EL (cell line): Measurements from ENCODE around the gene GPN2.

Experiments
- DNase-seq: peaks from one replicate; pipeline ENCODE4 v3.0.0-alpha.2; 2016

The GPN2 gene

GRCh38 chr1:26889551-26890466 is at the start of gene GPN2:
Gene GPN2 (minus strand): TSS chr1:26890283. CDS start chr1:26890096, 187 bp downstream.
- DNase-seq = peak; percentile 76

- no peak for DNase-seq
Observed at GRCh38 chr1:26938659-26939025, 48.6 kb upstream of the GPN2 start.

GRCh38 chr1:26938004-26938658 is 48.0 kb upstream of the GPN2 start:
- no peak for DNase-seq

GRCh38 chr1:26936823-26937222 is 46.7 kb upstream of the GPN2 start:
- DNase-seq = no peak

DNA sequence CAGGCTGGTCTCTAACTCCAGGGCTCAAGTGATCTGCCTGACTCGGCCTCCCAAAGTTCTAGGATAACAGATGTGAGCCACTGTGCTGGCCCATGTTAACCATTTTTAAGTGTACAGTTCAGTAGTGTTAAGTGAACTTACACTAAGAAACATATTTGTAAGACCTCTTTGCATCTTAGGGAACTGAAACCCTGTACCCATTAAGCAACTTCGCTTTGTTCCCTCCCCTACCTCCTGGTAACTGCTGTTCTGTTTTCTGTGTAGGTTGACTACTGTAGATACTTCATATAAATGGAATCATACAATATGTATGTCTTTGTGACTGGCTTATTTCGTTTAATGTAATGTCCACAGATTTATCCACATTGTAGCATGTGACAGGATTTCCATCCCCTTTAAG is 42.4 kb upstream of the GPN2 start:
- no peak for DNase-seq

DNA sequence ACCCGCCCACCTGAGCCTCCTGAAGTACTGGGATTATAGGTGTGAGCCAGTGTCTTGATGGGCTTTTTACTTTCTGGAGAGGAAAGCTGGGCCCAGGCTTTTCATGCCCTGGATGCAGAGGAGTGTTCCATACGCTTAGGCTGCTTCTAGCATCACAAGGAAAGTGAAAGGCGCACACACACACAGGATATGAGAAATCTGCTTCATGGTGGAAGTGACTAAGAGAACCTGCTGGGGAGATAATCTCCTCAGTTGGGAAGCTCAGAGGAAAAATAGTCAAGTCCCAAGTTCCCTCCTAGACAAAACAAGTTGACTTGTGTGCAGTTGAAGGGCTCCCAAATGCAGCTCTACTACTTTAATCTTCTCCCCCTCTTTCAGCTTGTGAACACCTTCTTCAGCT is 33.6 kb upstream of the GPN2 start:
- DNase-seq = peak; percentile 47

DNA sequence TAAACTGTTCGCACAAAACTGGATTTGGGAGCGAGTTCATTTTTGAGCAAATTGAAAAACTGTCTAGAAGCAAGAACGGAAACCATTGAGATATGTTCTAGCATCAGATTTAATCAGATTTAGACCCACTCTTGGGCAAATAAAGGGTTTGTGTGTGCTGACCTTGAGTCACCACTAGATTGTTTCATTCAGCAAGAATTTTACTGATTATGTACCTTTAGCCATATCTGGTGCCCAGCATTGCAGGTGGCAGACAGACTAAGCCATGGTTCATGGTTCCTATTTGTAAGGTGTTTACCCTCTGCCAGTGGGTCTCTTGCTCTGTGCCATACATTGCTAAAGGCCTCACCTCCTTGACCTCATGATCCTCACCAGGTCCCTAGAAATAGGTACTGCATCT is 32.8 kb upstream of the GPN2 start:
- DNase-seq = no peak

DNA sequence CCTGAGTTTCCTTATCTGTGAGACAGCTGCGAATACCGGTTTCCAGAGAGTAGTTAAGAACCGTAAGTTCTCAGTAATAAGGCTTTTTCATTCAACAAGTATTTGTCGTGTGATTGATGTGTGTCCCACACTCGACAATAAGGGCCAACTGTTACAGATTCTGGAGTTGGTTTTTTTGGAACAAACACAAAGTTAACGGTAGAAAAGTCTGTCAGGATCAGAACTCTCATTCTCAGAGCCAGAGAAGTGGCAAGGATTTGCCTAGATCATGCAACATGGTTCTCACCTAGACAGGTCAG is 32.3 kb upstream of the GPN2 start:
- no peak for DNase-seq

DNA sequence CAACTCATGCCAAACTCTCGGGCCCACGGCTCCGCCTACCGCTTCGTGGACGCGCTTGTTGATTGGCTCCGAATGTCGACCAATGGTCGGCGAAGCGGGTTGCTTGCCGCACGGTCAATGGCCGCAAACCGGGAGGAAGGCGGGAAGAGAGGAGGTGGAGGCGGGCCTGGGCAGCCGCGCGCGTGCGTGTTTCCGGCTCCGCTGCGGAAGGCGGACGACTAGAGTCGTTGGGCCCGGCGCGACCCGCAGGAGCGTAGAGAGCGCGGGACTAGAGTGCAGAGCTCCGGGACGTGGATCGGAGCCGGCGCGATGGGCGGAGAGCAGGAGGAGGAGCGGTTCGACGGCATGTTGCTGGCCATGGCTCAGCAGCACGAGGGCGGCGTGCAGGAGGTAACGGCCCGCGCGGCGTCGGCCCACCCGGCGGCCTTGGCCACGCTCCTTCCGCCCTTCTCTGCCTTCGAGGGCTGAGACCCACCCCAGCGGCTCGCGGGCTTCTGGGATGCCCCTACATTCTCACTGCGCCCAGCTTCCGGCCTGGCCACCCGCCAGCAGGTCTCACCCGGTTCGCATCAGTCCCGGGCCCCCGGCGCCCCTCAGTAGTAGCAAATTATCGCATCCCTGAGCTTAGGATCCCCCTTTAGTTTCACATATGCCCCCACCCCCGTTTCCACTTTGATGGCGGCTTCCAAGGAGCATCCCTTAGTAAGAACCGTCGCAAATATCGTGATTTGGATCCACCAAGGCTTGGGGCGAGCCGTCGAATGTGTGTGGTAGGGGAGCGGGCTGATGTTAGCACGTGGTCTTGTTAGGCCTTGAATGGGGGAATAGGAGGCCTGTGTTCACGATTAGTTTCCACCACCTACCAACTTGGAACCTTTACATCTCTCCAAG is 31.7 kb upstream of the GPN2 start, which contains the start of gene NUDC:
Gene NUDC, plus strand, starts transcription at position 204 of the 891 bp plus-strand sequence. Its CDS starts 106 bp downstream, at position 310.
- DNase-seq = peak; percentile 97

GRCh38 chr1:26921126-26921539 is 31.1 kb upstream of the GPN2 start:
- DNase-seq = no peak

GRCh38 chr1:26915204-26915842 is 25.2 kb upstream of the GPN2 start:
- no peak for DNase-seq

- no peak for DNase-seq
Observed at GRCh38 chr1:26913754-26914619, 23.9 kb upstream of the GPN2 start, which contains the start of gene NR0B2. Gene NR0B2 (minus strand): TSS chr1:26913975. CDS start chr1:26913940, 35 bp downstream.

DNA sequence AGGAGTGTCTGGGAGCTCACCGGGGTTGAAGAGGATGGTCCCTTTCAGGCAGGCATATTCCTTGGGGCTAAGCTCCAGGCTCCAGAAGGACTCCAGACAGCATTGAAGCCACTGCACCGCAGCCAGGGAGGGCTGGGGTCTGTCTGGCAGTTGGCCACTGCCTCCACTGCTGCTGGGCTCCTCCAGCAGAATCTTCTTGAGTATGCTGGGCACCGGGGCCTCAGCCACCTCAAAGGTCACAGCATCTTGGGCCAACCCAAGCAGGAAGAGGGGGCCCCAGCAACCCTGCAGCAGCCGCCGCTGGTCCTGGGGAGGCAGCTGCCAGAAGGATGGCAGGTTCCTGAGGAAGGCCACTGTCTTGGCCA is 23.3 kb upstream of the GPN2 start:
- no peak for DNase-seq

- no peak for DNase-seq
Observed at GRCh38 chr1:26912147-26912490, 22.0 kb upstream of the GPN2 start.

DNA sequence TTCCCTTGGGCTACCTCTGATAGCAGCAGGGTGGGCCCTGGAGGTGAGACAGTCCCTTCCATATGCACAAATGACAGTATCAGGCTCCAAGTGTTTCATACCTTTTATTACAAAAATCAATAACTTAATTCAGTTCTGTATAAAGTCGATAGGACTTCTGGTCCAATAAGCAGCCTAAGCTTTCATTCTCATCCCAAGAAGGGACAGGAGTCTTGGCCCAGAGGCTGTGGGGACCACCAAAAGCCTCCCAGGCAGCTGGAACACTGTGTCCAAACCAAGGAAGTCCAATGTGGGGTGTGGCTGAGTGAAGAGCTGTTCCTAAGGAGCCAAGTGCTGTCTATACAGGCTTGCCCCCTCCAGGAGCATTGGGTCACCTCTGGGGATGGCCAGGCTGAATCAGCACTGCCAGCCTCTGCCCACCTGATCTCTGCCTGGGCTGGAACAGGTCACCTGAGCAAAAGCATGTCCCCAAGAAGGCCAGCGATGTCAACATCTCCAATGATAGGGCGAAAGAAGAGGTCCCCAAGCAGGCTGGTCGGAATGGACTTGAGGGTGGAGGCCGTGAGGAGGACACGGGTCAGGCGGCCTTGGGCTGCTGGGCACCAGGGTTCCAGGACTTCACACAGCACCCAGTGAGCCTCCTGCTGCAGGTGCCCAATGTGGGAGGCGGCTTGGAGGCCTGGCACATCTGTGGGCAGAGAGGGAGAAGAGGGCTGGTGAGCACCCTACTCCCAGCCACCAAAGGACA is 21.5 kb upstream of the GPN2 start:
- no peak for DNase-seq

DNA sequence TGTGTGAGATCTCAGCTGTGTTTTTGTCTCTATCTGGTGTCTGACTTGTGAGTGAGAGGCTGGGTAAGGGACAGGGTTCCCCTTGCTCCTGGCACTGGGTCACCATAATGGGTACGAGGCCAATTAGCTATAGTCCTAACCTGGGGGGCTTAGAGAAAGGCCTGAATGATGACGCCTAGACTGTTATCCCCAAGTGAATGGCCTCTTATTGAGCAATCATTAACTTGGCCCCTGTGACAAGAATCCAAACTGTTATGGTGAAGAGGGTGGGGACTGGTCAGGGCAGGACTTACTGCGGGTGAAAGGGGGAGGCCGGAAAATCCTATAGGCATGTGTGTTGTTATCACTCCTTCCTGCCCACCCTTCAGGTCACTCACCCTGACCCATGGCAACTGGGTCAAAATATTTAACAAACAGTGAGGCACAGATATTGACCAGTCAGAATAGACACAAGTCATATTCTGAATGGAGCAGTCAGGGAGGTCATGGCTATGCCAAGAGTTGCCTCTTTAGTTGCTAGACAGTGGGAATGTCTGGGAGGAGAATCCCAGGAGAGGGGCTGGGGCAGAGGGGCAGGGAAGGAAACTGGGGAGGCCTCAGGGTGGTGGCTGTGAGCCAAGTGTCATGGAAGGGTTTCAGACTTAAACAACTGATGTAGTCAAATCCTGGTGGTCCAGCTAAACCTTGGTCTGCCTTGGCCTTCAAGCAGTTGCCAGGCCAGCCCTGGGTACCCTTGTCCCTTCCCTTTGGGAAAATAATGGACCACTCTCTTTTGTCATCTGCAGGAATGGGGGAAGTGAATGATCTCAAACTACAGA is 20.5 kb upstream of the GPN2 start:
- DNase-seq = no peak

GRCh38 chr1:26909951-26910342 is 19.9 kb upstream of the GPN2 start:
- DNase-seq = no peak

GRCh38 chr1:26907071-26907917 is 17.2 kb upstream of the GPN2 start:
- DNase-seq = peak; percentile 93

DNA sequence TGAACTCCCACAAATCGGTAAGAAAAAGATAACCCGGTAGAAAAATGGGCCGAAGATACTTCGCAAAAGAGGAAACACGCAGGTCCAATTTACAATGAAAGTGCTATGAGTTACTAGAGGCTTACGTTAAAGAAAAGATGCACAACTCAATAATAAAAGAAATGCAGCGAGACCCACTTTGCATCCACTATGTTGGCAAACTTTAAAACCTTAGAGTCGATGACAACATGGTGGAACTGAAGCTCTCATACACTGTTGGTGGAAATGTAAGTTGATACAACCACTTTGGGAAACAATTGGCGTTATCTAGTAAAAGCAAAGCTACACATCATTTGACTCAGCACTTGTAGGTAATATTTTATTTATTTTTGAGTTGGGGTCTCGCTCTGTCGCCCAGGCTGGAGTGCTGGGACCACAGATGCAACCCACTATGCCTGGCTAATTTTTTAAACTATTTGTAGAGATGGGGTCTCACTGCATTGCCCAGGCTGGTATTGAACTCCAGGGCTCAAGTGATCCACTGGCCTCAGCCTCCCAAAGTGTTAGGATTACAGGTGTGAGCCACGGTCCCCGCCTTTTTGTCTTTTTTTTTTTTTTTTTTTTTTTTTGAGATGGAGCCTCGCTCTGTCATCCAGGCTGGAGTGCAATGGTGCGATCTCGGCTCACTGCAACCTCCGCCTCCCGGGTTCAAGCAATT is 10.9 kb upstream of the GPN2 start:
- no peak for DNase-seq
